Measurements from ENCODE around the gene JAZF1. TPM values are rescaled to one million over a fixed set of nuclear protein-coding genes. Genes with fewer than 3 reads are reported as not detected.

Gene JAZF1
- total and polyA plus RNA-seq, 10 of the 15 experiments (the other 5 are each of a cell fraction or from before 2014, with no cell fraction given): 0.04 to 0.82 (median 0.15) TPM; not detected in 3

DNA sequence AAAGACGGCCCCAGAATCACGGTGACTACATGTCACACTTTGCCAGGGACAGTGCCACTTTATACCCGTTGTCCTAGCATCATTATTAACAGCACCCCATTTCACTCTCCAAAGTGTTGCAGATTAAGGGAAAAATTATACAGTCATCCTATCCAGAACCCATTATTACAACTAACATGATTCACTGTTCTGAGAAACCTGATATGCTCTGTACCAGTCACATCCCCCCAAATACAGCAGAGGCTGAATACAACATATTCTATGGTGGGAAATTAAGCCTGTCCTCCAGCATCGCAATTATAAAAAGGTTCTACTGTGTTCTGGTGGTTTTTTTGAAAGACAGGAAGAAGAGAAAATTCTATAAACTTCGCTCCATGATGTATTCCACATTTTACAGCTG is 162.1 kb downstream of the JAZF1 start:
- no peak for FAIRE-seq
- POLR2A ChIA-PET: no interaction called here

DNA sequence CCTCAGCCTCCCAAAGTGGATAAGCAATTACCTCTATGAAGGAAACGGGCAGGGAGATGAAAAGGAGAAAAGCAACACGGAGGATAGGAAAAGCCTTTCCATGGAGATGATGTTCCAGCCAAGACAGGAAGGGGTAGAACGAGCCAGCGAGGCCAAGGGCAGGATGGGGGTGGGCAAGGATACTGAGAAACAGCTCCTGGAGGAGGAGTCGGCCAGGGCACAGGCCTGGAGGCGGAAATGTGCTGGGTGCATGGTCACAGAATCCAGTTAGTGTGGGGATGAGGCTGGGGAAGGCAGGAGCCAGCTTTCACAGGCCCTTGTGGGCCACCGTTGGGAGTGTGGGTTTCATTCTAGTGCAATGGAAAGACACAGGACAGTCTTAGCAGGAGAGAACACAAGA is 162.6 kb downstream of the JAZF1 start:
- DNase-seq (ENCODE audit: low read depth, low spot score) (no peak), ATAC-seq (no peak), FAIRE-seq (no peak)
- ChIA-PET CTCF (no interaction called here), POLR2A (no interaction called here), RAD21 (ENCODE audit: unreplicated experiment) (no interaction called here), SMC1A (ENCODE audit: uncharacterized antibody, unreplicated experiment) (interaction anchor here (0.7 kb wide), 1 partner anchor 213 kb away, joined by 3 read pairs; no protein-coding TSS in a partner anchor)
- H4K20me1 ChIP-seq (ENCODE audit: control insufficient read depth, insufficient read depth): no peaks in the 10 kb centered on the region; the same call in 1 of the 2 replicates
- 18% methylated on average over 7 of the region's 7 CpGs for WGBS (ENCODE audit: insufficient coverage, insufficient replicate concordance, low lambda C conversion rate, missing lambda C conversion rate)
- H3K4me2 ChIP-seq (ENCODE audit: control insufficient read depth, insufficient read depth): no peak overlapping the region
- in situ Hi-C loops (cut with MboI) (loop anchor here (5.0 kb wide), 1 partner anchor 821 kb away; no protein-coding TSS in a partner anchor), intact Hi-C loops (cut with micrococcal nuclease; ENCODE audit: unreplicated experiment) (no loop called here)
- no peaks in the 10 kb centered on the region for H3K79me2 ChIP-seq (ENCODE audit: control insufficient read depth, insufficient read depth, low read length)
- BruUV-seq (replicated peaks): no TSS peak
- no peak overlapping the region for H3K27ac ChIP-seq (ENCODE audit: control insufficient read depth, insufficient read depth)
- H2AFZ ChIP-seq (ENCODE audit: control insufficient read depth, low read depth, low read length): no peak overlapping the region
- H3K4me3 ChIP-seq: no peak overlapping the region
- H3K4me1 ChIP-seq (ENCODE audit: control insufficient read depth, insufficient read depth, low read length): no peaks in the 10 kb centered on the region
- no peak overlapping the region for H3K9ac ChIP-seq (ENCODE audit: control insufficient read depth, insufficient read depth, low read length)
- no peaks in the 10 kb centered on the region for H3K27me3 ChIP-seq (replicated peaks in 1 of 2; ENCODE audit: control insufficient read depth in 2 of 2, insufficient read depth in 2 of 2, low read length in 1 of 2)
- no peaks in the 10 kb centered on the region; the same call in 2 of the 3 replicates for H3K9me3 ChIP-seq (replicated peaks; ENCODE audit: control insufficient read depth, insufficient read depth, low read length)
- H3K36me3 ChIP-seq (ENCODE audit: control insufficient read depth in 2 of 2, insufficient read depth in 2 of 2, low read length in 1 of 2): no peaks in the 10 kb centered on the region
- TF ChIP-seq NR2C1 (IDR thresholded peaks at IDR 0.05) (no peak), MTA3 (IDR thresholded peaks at IDR 0.05; ENCODE audit: borderline replicate concordance, low read length) (no peak), BCL11A (IDR thresholded peaks at IDR 0.05; ENCODE audit: low read depth, low read length) (no peak), JUNB (IDR thresholded peaks at IDR 0.05) (no peak)
- TF ChIP-seq, protein P1, sequence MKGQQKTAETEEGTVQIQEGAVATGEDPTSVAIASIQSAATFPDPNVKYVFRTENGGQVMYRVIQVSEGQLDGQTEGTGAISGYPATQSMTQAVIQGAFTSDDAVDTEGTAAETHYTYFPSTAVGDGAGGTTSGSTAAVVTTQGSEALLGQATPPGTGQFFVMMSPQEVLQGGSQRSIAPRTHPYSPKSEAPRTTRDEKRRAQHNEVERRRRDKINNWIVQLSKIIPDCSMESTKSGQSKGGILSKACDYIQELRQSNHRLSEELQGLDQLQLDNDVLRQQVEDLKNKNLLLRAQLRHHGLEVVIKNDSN (IDR thresholded peaks at IDR 0.05; ENCODE audit: borderline replicate concordance, extremely low read length, insufficient read depth, low read depth, low read length): no peak
- TF ChIP-seq, protein P2, sequence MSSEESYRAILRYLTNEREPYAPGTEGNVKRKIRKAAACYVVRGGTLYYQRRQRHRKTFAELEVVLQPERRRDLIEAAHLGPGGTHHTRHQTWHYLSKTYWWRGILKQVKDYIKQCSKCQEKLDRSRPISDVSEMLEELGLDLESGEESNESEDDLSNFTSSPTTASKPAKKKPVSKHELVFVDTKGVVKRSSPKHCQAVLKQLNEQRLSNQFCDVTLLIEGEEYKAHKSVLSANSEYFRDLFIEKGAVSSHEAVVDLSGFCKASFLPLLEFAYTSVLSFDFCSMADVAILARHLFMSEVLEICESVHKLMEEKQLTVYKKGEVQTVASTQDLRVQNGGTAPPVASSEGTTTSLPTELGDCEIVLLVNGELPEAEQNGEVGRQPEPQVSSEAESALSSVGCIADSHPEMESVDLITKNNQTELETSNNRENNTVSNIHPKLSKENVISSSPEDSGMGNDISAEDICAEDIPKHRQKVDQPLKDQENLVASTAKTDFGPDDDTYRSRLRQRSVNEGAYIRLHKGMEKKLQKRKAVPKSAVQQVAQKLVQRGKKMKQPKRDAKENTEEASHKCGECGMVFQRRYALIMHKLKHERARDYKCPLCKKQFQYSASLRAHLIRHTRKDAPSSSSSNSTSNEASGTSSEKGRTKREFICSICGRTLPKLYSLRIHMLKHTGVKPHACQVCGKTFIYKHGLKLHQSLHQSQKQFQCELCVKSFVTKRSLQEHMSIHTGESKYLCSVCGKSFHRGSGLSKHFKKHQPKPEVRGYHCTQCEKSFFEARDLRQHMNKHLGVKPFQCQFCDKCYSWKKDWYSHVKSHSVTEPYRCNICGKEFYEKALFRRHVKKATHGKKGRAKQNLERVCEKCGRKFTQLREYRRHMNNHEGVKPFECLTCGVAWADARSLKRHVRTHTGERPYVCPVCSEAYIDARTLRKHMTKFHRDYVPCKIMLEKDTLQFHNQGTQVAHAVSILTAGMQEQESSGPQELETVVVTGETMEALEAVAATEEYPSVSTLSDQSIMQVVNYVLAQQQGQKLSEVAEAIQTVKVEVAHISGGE (CRISPR knock-in tag; IDR thresholded peaks at IDR 0.05): no peak
- TF ChIP-seq, protein P3, sequence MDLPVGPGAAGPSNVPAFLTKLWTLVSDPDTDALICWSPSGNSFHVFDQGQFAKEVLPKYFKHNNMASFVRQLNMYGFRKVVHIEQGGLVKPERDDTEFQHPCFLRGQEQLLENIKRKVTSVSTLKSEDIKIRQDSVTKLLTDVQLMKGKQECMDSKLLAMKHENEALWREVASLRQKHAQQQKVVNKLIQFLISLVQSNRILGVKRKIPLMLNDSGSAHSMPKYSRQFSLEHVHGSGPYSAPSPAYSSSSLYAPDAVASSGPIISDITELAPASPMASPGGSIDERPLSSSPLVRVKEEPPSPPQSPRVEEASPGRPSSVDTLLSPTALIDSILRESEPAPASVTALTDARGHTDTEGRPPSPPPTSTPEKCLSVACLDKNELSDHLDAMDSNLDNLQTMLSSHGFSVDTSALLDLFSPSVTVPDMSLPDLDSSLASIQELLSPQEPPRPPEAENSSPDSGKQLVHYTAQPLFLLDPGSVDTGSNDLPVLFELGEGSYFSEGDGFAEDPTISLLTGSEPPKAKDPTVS (IDR thresholded peaks at IDR 0.05; ENCODE audit: low read depth, low read length): no peak

More for the DNA sequence above, 162.1 kb downstream of the JAZF1 start:
- Histone ChIP-seq H3K36me3 (ENCODE audit: control insufficient read depth in 2 of 2, insufficient read depth in 2 of 2, low read length in 1 of 2) (no peaks in the 10 kb centered on the region), H2AFZ (ENCODE audit: control insufficient read depth, low read depth, low read length) (no peak overlapping the region), H3K79me2 (ENCODE audit: control insufficient read depth, insufficient read depth, low read length) (no peaks in the 10 kb centered on the region), H3K27ac (ENCODE audit: control insufficient read depth, insufficient read depth) (no peak overlapping the region), H3K4me1 (ENCODE audit: control insufficient read depth, insufficient read depth, low read length) (no peaks in the 10 kb centered on the region), H3K27me3 (replicated peaks in 1 of 2; ENCODE audit: control insufficient read depth in 2 of 2, insufficient read depth in 2 of 2, low read length in 1 of 2) (no peaks in the 10 kb centered on the region), H3K4me2 (ENCODE audit: control insufficient read depth, insufficient read depth) (no peak overlapping the region), H3K9ac (ENCODE audit: control insufficient read depth, insufficient read depth, low read length) (no peak overlapping the region), H3K4me3 (no peak overlapping the region), H4K20me1 (ENCODE audit: control insufficient read depth, insufficient read depth) (no peaks in the 10 kb centered on the region; the same call in 1 of the 2 replicates), H3K9me3 (replicated peaks; ENCODE audit: control insufficient read depth, insufficient read depth, low read length) (no peaks in the 10 kb centered on the region; the same call in 2 of the 3 replicates)
- no peak for DNase-seq (ENCODE audit: low read depth, low spot score)
- WGBS (ENCODE audit: insufficient coverage, insufficient replicate concordance, low lambda C conversion rate, missing lambda C conversion rate): 40% methylated on average over 5 of the region's 5 CpGs
- intact Hi-C loops (cut with micrococcal nuclease; ENCODE audit: unreplicated experiment) (no loop called here), in situ Hi-C loops (cut with MboI) (loop anchor here (5.0 kb wide), 1 partner anchor 821 kb away; no protein-coding TSS in a partner anchor)
- ATAC-seq: no peak
- BruUV-seq (replicated peaks): no TSS peak
- ChIA-PET RAD21 (ENCODE audit: unreplicated experiment) (no interaction called here), CTCF (no interaction called here), SMC1A (ENCODE audit: uncharacterized antibody, unreplicated experiment) (interaction anchor here (0.7 kb wide), 1 partner anchor 214 kb away, joined by 3 read pairs; no protein-coding TSS in a partner anchor)
- no peak for TF ChIP-seq POU2F2 (IDR thresholded peaks at IDR 0.05; ENCODE audit: borderline replicate concordance, low read depth, low read length)
- TF ChIP-seq MTA2 (IDR thresholded peaks at IDR 0.05; ENCODE audit: low read depth): no peak
